ENCODE data around the gene GALM. TPM values are rescaled to one million over a fixed set of nuclear protein-coding genes. Genes with fewer than 3 reads are reported as not detected.
"Not testable (repeated sequence)": the region's sequence is repeated elsewhere in the genome, so short reads cannot be mapped to it uniquely, and the experiment has no call there.

The GALM gene
- total RNA-seq, 2 experiments from 2014 or later = 56.0 to 57.8 TPM

- peak overlapping the region; percentile 64 for H3K27ac Mint-ChIP-seq
- CTCF ChIA-PET = interaction anchor here (1.9 kb wide), 1 partner anchor 131 kb away, joined by 6 read pairs; no protein-coding TSS in a partner anchor
- H3K4me3 Mint-ChIP-seq = no peak overlapping the region
- intact Hi-C loops (cut with DNase I, micrococcal nuclease) = no loop called here
- peaks cover 56% of the 10 kb centered on the region for H3K36me3 Mint-ChIP-seq (ENCODE audit: low read depth)
- peaks cover 79% of the 10 kb centered on the region for H3K4me1 Mint-ChIP-seq
- no peak for ATAC-seq
- POLR2A ChIA-PET = interaction anchor here (0.8 kb wide), 1 partner anchor 27 kb away, joined by 4 read pairs; no protein-coding TSS in a partner anchor
- no peaks in the 10 kb centered on the region for H3K27me3 Mint-ChIP-seq
- no peak for DNase-seq
- peaks cover 3% of the 10 kb centered on the region for H3K9me3 Mint-ChIP-seq (ENCODE audit: low read depth)
These were observed 46.5 kb downstream of the GALM start for GRCh38 chr2:38712413-38712812.

GRCh38 chr2:38712871-38713270, 47.0 kb downstream of the GALM start:
- Mint-ChIP-seq H3K27ac (peak overlapping the region; percentile 64), H3K4me3 (no peak overlapping the region), H3K36me3 (ENCODE audit: low read depth) (peaks cover 59% of the 10 kb centered on the region), H3K9me3 (ENCODE audit: low read depth) (peaks cover 3% of the 10 kb centered on the region), H3K27me3 (no peaks in the 10 kb centered on the region), H3K4me1 (peaks cover 77% of the 10 kb centered on the region)
- ChIA-PET CTCF (interaction anchor here (0.6 to 1.3 kb wide), 6 partner anchors 10 to 131 kb away, joined by 3 to 7 read pairs (median 5); partner anchors contain the start of gene HNRNPLL), POLR2A (interaction anchor here (1.2 kb wide), 1 partner anchor 59 kb away, joined by 5 read pairs; no protein-coding TSS in a partner anchor)
- peak; percentile 22 for DNase-seq
- no peak for ATAC-seq
- intact Hi-C loops (cut with DNase I, micrococcal nuclease) = no loop called here

GRCh38 chr2:38713338-38713737, 47.4 kb downstream of the GALM start:
- Mint-ChIP-seq H3K36me3 (ENCODE audit: low read depth) (peaks cover 59% of the 10 kb centered on the region), H3K4me1 (peaks cover 76% of the 10 kb centered on the region), H3K4me3 (no peak overlapping the region), H3K27ac (peak overlapping the region; percentile 64), H3K9me3 (ENCODE audit: low read depth) (peaks cover 3% of the 10 kb centered on the region), H3K27me3 (no peaks in the 10 kb centered on the region)
- CTCF ChIA-PET = interaction anchor here (0.6 to 1.3 kb wide), 7 partner anchors 10 to 132 kb away, joined by 3 to 7 read pairs (median 5); partner anchors contain the start of gene HNRNPLL
- DNase-seq (no peak), ATAC-seq (no peak)
- intact Hi-C loops (cut with DNase I, micrococcal nuclease) = no loop called here
- POLR2A ChIA-PET = interaction anchor here (0.6 to 1.2 kb wide), 2 partner anchors 60 to 1108 kb away, joined by 3 to 5 read pairs; no protein-coding TSS in a partner anchor

- intact Hi-C loops (cut with DNase I, micrococcal nuclease); H3K9me3 Mint-ChIP-seq (ENCODE audit: low read depth); H3K27me3 Mint-ChIP-seq; DNase-seq; H3K4me3 Mint-ChIP-seq: not testable (repeated sequence)
- peak overlapping the region; percentile 92 for H3K27ac Mint-ChIP-seq
- POLR2A ChIA-PET = interaction anchor here (0.7 kb wide), 1 partner anchor 129 kb away, joined by 3 read pairs; no protein-coding TSS in a partner anchor
- peak; percentile 51 for ATAC-seq
- peaks cover 62% of the 10 kb centered on the region for H3K36me3 Mint-ChIP-seq (ENCODE audit: low read depth)
- H3K4me1 Mint-ChIP-seq = peaks cover 68% of the 10 kb centered on the region
- CTCF ChIA-PET = interaction anchor here (0.8 to 2.2 kb wide), 3 partner anchors 10 to 133 kb away, joined by 3 to 12 read pairs (median 3); no protein-coding TSS in a partner anchor
These were observed 49.0 kb downstream of the GALM start for GRCh38 chr2:38714941-38715340.

GRCh38 chr2:38716185-38716584, 50.3 kb downstream of the GALM start:
- Mint-ChIP-seq H3K27me3 (no peaks in the 10 kb centered on the region), H3K4me3 (no peak overlapping the region), H3K27ac (peak overlapping the region; percentile 56), H3K4me1 (peaks cover 70% of the 10 kb centered on the region), H3K36me3 (ENCODE audit: low read depth) (peaks cover 67% of the 10 kb centered on the region), H3K9me3 (ENCODE audit: low read depth) (peaks cover 12% of the 10 kb centered on the region)
- intact Hi-C loops (cut with DNase I, micrococcal nuclease) = no loop called here
- ATAC-seq (no peak), DNase-seq (no peak)
- ChIA-PET CTCF (interaction anchor here (1.2 to 2.2 kb wide), 3 partner anchors 16 to 134 kb away, joined by 3 to 12 read pairs (median 3); no protein-coding TSS in a partner anchor), POLR2A (no interaction called here)

GRCh38 chr2:38718601-38719000, 52.7 kb downstream of the GALM start:
- Mint-ChIP-seq H3K9me3 (ENCODE audit: low read depth) (peaks cover 9% of the 10 kb centered on the region), H3K4me3 (no peak overlapping the region), H3K27ac (peak overlapping the region; percentile 27), H3K27me3 (no peaks in the 10 kb centered on the region), H3K36me3 (ENCODE audit: low read depth) (peaks cover 56% of the 10 kb centered on the region), H3K4me1 (peaks cover 74% of the 10 kb centered on the region)
- ATAC-seq (no peak), DNase-seq (no peak)
- intact Hi-C loops (cut with DNase I, micrococcal nuclease) = no loop called here
- POLR2A ChIA-PET = no interaction called here
- CTCF ChIA-PET = interaction anchor here (0.7 to 18.5 kb wide), 4 partner anchors 10 to 139 kb away, joined by 3 to 290 read pairs (median 4); no protein-coding TSS in a partner anchor

GRCh38 chr2:38719706-38720105, 53.8 kb downstream of the GALM start:
- intact Hi-C loops (cut with DNase I, micrococcal nuclease) = loop anchor here (5.0 kb wide), 2 partner anchors 37 to 402 kb away; no protein-coding TSS in a partner anchor
- POLR2A ChIA-PET = no interaction called here
- Mint-ChIP-seq H3K27ac (no peak overlapping the region), H3K9me3 (ENCODE audit: low read depth) (peaks cover 9% of the 10 kb centered on the region), H3K4me1 (peaks cover 75% of the 10 kb centered on the region), H3K4me3 (no peak overlapping the region), H3K27me3 (no peaks in the 10 kb centered on the region), H3K36me3 (ENCODE audit: low read depth) (peaks cover 49% of the 10 kb centered on the region)
- ATAC-seq (no peak), DNase-seq (no peak)
- CTCF ChIA-PET = interaction anchor here (0.6 to 18.5 kb wide), 3 partner anchors 38 to 140 kb away, joined by 3 to 290 read pairs (median 3); no protein-coding TSS in a partner anchor

GRCh38 chr2:38720613-38721241, 54.8 kb downstream of the GALM start:
- Mint-ChIP-seq H3K27me3 (no peaks in the 10 kb centered on the region), H3K36me3 (ENCODE audit: low read depth) (peaks cover 44% of the 10 kb centered on the region), H3K27ac (peak overlapping the region; percentile 78), H3K4me1 (peaks cover 75% of the 10 kb centered on the region), H3K9me3 (ENCODE audit: low read depth) (peaks cover 9% of the 10 kb centered on the region), H3K4me3 (peak overlapping the region; percentile 27)
- POLR2A ChIA-PET = no interaction called here
- intact Hi-C loops (cut with DNase I, micrococcal nuclease) = loop anchor here (5.0 kb wide), 2 partner anchors 38 to 403 kb away; no protein-coding TSS in a partner anchor
- DNase-seq (no peak), ATAC-seq (no peak)
- CTCF ChIA-PET = interaction anchor here (0.8 to 18.5 kb wide), 3 partner anchors 68 to 141 kb away, joined by 3 to 290 read pairs (median 8); no protein-coding TSS in a partner anchor

GRCh38 chr2:38722271-38723061, 56.6 kb downstream of the GALM start:
- Mint-ChIP-seq H3K27ac (peak overlapping the region; percentile 92), H3K4me1 (peaks cover 67% of the 10 kb centered on the region), H3K4me3 (peak overlapping the region; percentile 65), H3K9me3 (ENCODE audit: low read depth) (peaks cover 9% of the 10 kb centered on the region), H3K27me3 (no peaks in the 10 kb centered on the region), H3K36me3 (ENCODE audit: low read depth) (peaks cover 34% of the 10 kb centered on the region)
- DNase-seq (peak; percentile 81), ATAC-seq (peak; percentile 64)
- CTCF ChIA-PET = interaction anchor here (0.7 to 18.5 kb wide), 15 partner anchors 9 to 185 kb away, joined by 3 to 290 read pairs (median 4); partner anchors contain the start of gene HNRNPLL
- POLR2A ChIA-PET = interaction anchor here (0.6 to 2.1 kb wide), 6 partner anchors 9 to 71 kb away, joined by 3 to 12 read pairs (median 4); partner anchors contain the start of gene SRSF7
- intact Hi-C loops (cut with DNase I, micrococcal nuclease) = loop anchor here (1.0 to 5.0 kb wide), 7 partner anchors 14 to 405 kb away; partner anchors contain the start of gene GALM (in 1 of the 2)

GRCh38 chr2:38723173-38723572, 57.3 kb downstream of the GALM start:
- H3K4me3 Mint-ChIP-seq = peak overlapping the region; percentile 65
- peak; percentile 59 for ATAC-seq
- no peaks in the 10 kb centered on the region for H3K27me3 Mint-ChIP-seq
- POLR2A ChIA-PET = interaction anchor here (1.0 to 2.1 kb wide), 4 partner anchors 8 to 56 kb away, joined by 4 to 12 read pairs (median 4); partner anchors contain the start of gene SRSF7
- peaks cover 31% of the 10 kb centered on the region for H3K36me3 Mint-ChIP-seq (ENCODE audit: low read depth)
- CTCF ChIA-PET = interaction anchor here (0.7 to 18.5 kb wide), 17 partner anchors 9 to 186 kb away, joined by 3 to 290 read pairs (median 4); partner anchors contain the start of genes GALM and HNRNPLL
- intact Hi-C loops (cut with DNase I, micrococcal nuclease) = loop anchor here (1.0 to 5.0 kb wide), 6 partner anchors 14 to 406 kb away; partner anchors contain the start of gene GALM (in 1 of the 2)
- peak overlapping the region; percentile 92 for H3K27ac Mint-ChIP-seq
- H3K4me1 Mint-ChIP-seq = peaks cover 67% of the 10 kb centered on the region
- H3K9me3 Mint-ChIP-seq (ENCODE audit: low read depth) = peaks cover 9% of the 10 kb centered on the region
- peak; percentile 51 for DNase-seq

All from activated CD4-positive, alpha-beta T cell treated with anti-CD3 and anti-CD28 coated beads for 36 hours (primary cell).